Mesendoderm (in vitro differentiated cells): ENCODE results near the gene PTPN12.

ENCODE experiments used
- DNase-seq: peaks from one replicate; pipeline ENCODE4 v3.0.0; 2013
- H2AK5ac ChIP-seq: 2 replicates; pipeline ENCODE4 v1.6.1; 2013; ENCODE audit warnings: low read length, inconsistent platforms
- H2BK120ac ChIP-seq: 2 replicates; pipeline ENCODE4 v1.6.1; 2013; ENCODE audit warnings: low read depth, mild to moderate bottlenecking, low read length, moderate library complexity, mixed read lengths
- H2BK15ac ChIP-seq: replicated peaks from 2 replicates; pipeline ENCODE4 v1.6.1; 2013; ENCODE audit warnings: low read depth, mild to moderate bottlenecking, moderate library complexity
- H2BK5ac ChIP-seq: 2 replicates; pipeline ENCODE4 v1.6.1; 2013; ENCODE audit warnings: low read length, inconsistent platforms
- H3K18ac ChIP-seq: 2 replicates; pipeline ENCODE4 v1.6.1; 2013; ENCODE audit warnings: mild to moderate bottlenecking, low read length, mixed read lengths
- H3K23ac ChIP-seq: one replicate; pipeline ENCODE4 v1.6.1; 2013; ENCODE audit warnings: low read length
- H3K27ac ChIP-seq: 2 replicates; pipeline ENCODE4 v1.5.1; 2013; ENCODE audit warnings: low read depth, mild to moderate bottlenecking, inconsistent platforms, low read length, moderate library complexity
- H3K27me3 ChIP-seq: 2 replicates; pipeline ENCODE4 v1.6.1; 2013; ENCODE audit warnings: low read length, control low read depth, mild to moderate bottlenecking, inconsistent platforms; ENCODE audit not compliant: insufficient read depth, poor library complexity
- H3K36me3 ChIP-seq: 2 replicates; pipeline ENCODE4 v1.6.1; 2013; ENCODE audit warnings: low read length, inconsistent platforms; ENCODE audit not compliant: control insufficient read depth, insufficient read depth
- H3K4ac ChIP-seq: one replicate; pipeline ENCODE4 v1.6.1; 2013; ENCODE audit warnings: low read depth, mild to moderate bottlenecking, low read length, moderate library complexity
- H3K4me1 ChIP-seq: 2 replicates; pipeline ENCODE4 v1.6.1; 2013; ENCODE audit warnings: low read depth, low read length, inconsistent platforms; ENCODE audit not compliant: control insufficient read depth
- H3K4me2 ChIP-seq: 2 replicates; pipeline ENCODE4 v1.6.1; 2013; ENCODE audit warnings: low read length
- H3K4me3 ChIP-seq: 2 replicates; pipeline ENCODE4 v1.5.1; 2013; ENCODE audit warnings: mild to moderate bottlenecking, low read length
- H3K56ac ChIP-seq: one replicate; pipeline ENCODE4 v1.6.1; 2013; ENCODE audit warnings: low read length
- H3K79me1 ChIP-seq: 2 replicates; pipeline ENCODE4 v1.6.1; 2013; ENCODE audit warnings: low read length, inconsistent platforms
- H3K79me2 ChIP-seq: 2 replicates; pipeline ENCODE4 v1.6.1; 2013; ENCODE audit warnings: mild to moderate bottlenecking, low read length; ENCODE audit not compliant: control insufficient read depth, insufficient read depth
- H3K9ac ChIP-seq: 2 replicates; pipeline ENCODE4 v1.6.1; 2013; ENCODE audit warnings: low read length, inconsistent platforms
- H4K5ac ChIP-seq: one replicate; pipeline ENCODE4 v1.6.1; 2013; ENCODE audit warnings: low read length
- H4K8ac ChIP-seq: one replicate; pipeline ENCODE4 v1.6.1; 2013; ENCODE audit warnings: low read depth, mild to moderate bottlenecking, control low read depth, low read length, moderate library complexity
- WGBS: extraction: QIAGEN DNeasy Blood & Tissue Kit; methylation state at CpG from one replicate; pipeline ENCODE4 v1.1.7; 2013; ENCODE audit warnings: low lambda C conversion rate, missing lambda C conversion rate; ENCODE audit not compliant: insufficient coverage; ENCODE audit errors: extremely low coverage; 5-methylcytosine and 5-hydroxymethylcytosine counted together

Gene PTPN12

GRCh38 chr7:77569514-77570232, 32.6 kb downstream of the PTPN12 start:
- Histone ChIP-seq H3K18ac (no peak overlapping the region), H3K36me3 (no peaks in the 10 kb centered on the region), H4K5ac (no peak overlapping the region), H3K4me2 (no peak overlapping the region), H2BK15ac (no peak overlapping the region), H2BK120ac (no peak overlapping the region), H3K27me3 (no peaks in the 10 kb centered on the region), H2BK5ac (no peak overlapping the region), H3K4me3 (no peak overlapping the region), H3K9ac (no peak overlapping the region), H3K79me2 (peaks cover 45% of the 10 kb centered on the region), H3K27ac (no peak overlapping the region), H3K23ac (no peak overlapping the region), H3K79me1 (peaks cover 12% of the 10 kb centered on the region), H3K4me1 (peaks cover 2% of the 10 kb centered on the region), H4K8ac (no peak overlapping the region), H3K4ac (no peak overlapping the region), H2AK5ac (no peak overlapping the region), H3K56ac (no peak overlapping the region)
- no peak for DNase-seq
- no CpG with 5 or more reads among the region's 8 CpGs for WGBS

- peak; percentile 15 for DNase-seq
- Histone ChIP-seq H2BK120ac (no peak overlapping the region), H3K4me1 (peaks cover 2% of the 10 kb centered on the region), H2AK5ac (no peak overlapping the region), H4K5ac (no peak overlapping the region), H4K8ac (no peak overlapping the region), H3K79me1 (peaks cover 12% of the 10 kb centered on the region), H3K4me3 (no peak overlapping the region), H2BK15ac (no peak overlapping the region), H3K4ac (no peak overlapping the region), H3K27ac (no peak overlapping the region), H3K36me3 (no peaks in the 10 kb centered on the region), H3K9ac (no peak overlapping the region), H3K79me2 (peaks cover 38% of the 10 kb centered on the region), H3K27me3 (no peaks in the 10 kb centered on the region), H3K18ac (no peak overlapping the region), H3K23ac (no peak overlapping the region), H2BK5ac (no peak overlapping the region), H3K56ac (no peak overlapping the region), H3K4me2 (no peak overlapping the region)
- no CpG with 5 or more reads among the region's 3 CpGs for WGBS
Measured at GRCh38 chr7:77570330-77571011, 33.4 kb downstream of the PTPN12 start.

DNA sequence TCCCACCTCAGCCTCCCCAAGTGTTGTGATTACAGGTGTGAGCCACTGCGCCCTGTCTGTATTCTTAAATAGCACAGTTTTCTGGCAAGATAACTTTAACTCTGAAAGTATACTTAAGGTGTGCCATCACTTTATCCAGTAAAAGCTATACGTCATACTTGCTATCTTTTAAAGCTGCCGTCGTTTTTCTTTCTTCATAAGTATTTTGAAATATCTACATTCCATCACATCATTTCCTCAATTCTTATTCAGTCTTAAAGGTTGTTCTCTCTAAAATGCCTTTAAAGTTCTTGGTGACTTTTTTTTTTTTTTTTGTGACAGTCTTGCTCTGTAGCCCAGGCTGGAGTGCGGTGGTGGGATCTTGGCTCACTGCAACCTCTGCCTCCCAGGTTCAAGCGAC, 34.7 kb downstream of the PTPN12 start:
- DNase-seq, result no peak
- WGBS, result no CpG with 5 or more reads among the region's 6 CpGs
- no peaks in the 10 kb centered on the region for H3K36me3 ChIP-seq

DNA sequence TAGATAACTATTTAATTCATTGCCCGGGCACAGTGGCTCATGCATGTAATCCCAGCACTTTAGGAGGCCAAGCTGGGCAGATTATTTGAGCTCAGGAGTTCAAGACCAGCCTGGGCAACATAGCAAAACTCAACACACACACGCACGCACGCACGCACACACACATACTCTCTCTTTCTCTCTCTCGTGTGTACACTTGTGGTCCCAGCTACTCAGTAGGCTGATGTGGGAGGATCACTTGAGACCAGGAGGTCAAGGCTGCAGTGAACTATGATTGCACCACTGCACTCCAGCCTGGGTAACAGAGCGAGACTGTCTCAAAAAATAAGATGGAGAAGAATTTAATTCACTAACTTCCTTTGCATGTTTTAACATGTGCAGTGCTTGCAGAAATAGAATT, 38.1 kb downstream of the PTPN12 start:
- Histone ChIP-seq H3K4me1 (peaks cover 2% of the 10 kb centered on the region), H3K36me3 (no peaks in the 10 kb centered on the region), H2BK5ac (no peak overlapping the region), H3K4me2 (no peak overlapping the region), H3K4ac (no peak overlapping the region), H3K56ac (no peak overlapping the region), H2BK15ac (no peak overlapping the region), H4K8ac (no peak overlapping the region), H3K4me3 (no peak overlapping the region), H3K18ac (no peak overlapping the region), H3K79me1 (peaks cover 14% of the 10 kb centered on the region), H2BK120ac (no peak overlapping the region), H4K5ac (no peak overlapping the region), H2AK5ac (no peak overlapping the region), H3K27me3 (no peaks in the 10 kb centered on the region), H3K9ac (no peak overlapping the region), H3K27ac (no peak overlapping the region), H3K79me2 (peaks cover 19% of the 10 kb centered on the region), H3K23ac (no peak overlapping the region)
- no CpG with 5 or more reads among the region's 7 CpGs for WGBS
- no peak for DNase-seq

More for the DNA sequence above, 34.7 kb downstream of the PTPN12 start:
- Histone ChIP-seq H3K56ac (no peak overlapping the region), H3K4me3 (no peak overlapping the region), H4K8ac (no peak overlapping the region), H4K5ac (no peak overlapping the region), H3K4me2 (no peak overlapping the region), H2AK5ac (no peak overlapping the region), H3K27me3 (no peaks in the 10 kb centered on the region), H3K4ac (no peak overlapping the region), H2BK5ac (no peak overlapping the region), H3K79me2 (peaks cover 31% of the 10 kb centered on the region), H3K18ac (no peak overlapping the region), H3K27ac (no peak overlapping the region), H3K4me1 (peaks cover 2% of the 10 kb centered on the region), H2BK15ac (no peak overlapping the region), H3K23ac (no peak overlapping the region), H3K79me1 (peaks cover 13% of the 10 kb centered on the region), H3K9ac (no peak overlapping the region), H2BK120ac (no peak overlapping the region)

DNA sequence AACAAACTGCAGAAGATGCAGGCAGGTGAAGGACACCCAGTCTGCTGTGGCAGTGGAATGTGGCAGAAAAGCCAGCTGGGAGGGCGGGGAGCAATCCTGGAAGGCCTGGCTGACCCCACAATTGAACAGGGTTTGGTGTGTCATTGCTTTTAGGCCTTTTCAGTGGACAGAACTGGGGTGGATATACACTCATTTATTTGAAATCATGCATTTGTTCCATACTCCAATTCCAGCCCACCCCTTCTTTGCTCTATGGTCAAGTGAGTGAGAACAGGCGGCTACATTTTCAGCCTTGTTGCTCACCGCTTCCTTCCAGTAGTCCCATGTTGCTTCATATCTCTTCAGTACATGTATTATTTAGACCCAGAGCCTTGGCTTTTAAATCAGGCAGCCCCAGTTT, 39.8 kb downstream of the PTPN12 start:
- no peak overlapping the region for H2AK5ac ChIP-seq
- H3K18ac ChIP-seq, result no peak overlapping the region
- no peak overlapping the region for H4K5ac ChIP-seq
- H3K27me3 ChIP-seq, result no peaks in the 10 kb centered on the region
- H4K8ac ChIP-seq, result no peak overlapping the region
- H2BK120ac ChIP-seq, result no peak overlapping the region
- no peak overlapping the region for H3K9ac ChIP-seq
- H3K79me1 ChIP-seq, result peaks cover 11% of the 10 kb centered on the region
- no peak overlapping the region for H3K56ac ChIP-seq
- no peak overlapping the region for H3K4me2 ChIP-seq
- H3K23ac ChIP-seq, result no peak overlapping the region
- WGBS, result no CpG with 5 or more reads among the region's 3 CpGs
- DNase-seq, result no peak
- H2BK5ac ChIP-seq, result no peak overlapping the region
- H3K36me3 ChIP-seq, result no peaks in the 10 kb centered on the region
- H2BK15ac ChIP-seq, result no peak overlapping the region
- no peak overlapping the region for H3K27ac ChIP-seq
- peaks cover 16% of the 10 kb centered on the region for H3K79me2 ChIP-seq
- no peak overlapping the region for H3K4me3 ChIP-seq
- H3K4ac ChIP-seq, result no peak overlapping the region
- no peaks in the 10 kb centered on the region for H3K4me1 ChIP-seq
